ENCODE data around the gene ZNF700. TPM values are rescaled to one million over a fixed set of nuclear protein-coding genes. Genes with fewer than 3 reads are reported as not detected.

The ZNF700 gene
- total and polyA plus RNA-seq, 9 of the 15 experiments (the other 6 are each of a cell fraction or from before 2014, with no cell fraction given): 10.3 to 24.7 (median 14.1) TPM

- TF ChIP-seq PBX2 (CRISPR knock-in tag; IDR thresholded peaks at IDR 0.05; ENCODE audit: low read depth) (no peak), PBX2 (tag; conservative IDR thresholded peaks at IDR 0.05; ENCODE audit: low read depth) (no peak), TGIF2 (CRISPR knock-in tag; IDR thresholded peaks at IDR 0.05) (no peak), RBBP5 (IDR thresholded peaks at IDR 0.05; ENCODE audit: borderline replicate concordance, insufficient read depth, low read length, poor library complexity, severe bottlenecking) (no peak), ZNF280A (IDR thresholded peaks at IDR 0.05; ENCODE audit: low read depth, partially characterized antibody) (no peak), JUNB (CRISPR knock-in tag; conservative IDR thresholded peaks at IDR 0.05) (no peak)
Observed at GRCh38 chr19:11971041-11971440, 46.1 kb downstream of the ZNF700 start (continued).
